ENCODE measurements around the gene PPM1B. TPM values are rescaled to one million over a fixed set of nuclear protein-coding genes. Genes with fewer than 3 reads are reported as not detected.

The PPM1B gene
- total and polyA plus RNA-seq, 8 donors, result 37.5 to 66.2 (median 57.0) TPM

DNA sequence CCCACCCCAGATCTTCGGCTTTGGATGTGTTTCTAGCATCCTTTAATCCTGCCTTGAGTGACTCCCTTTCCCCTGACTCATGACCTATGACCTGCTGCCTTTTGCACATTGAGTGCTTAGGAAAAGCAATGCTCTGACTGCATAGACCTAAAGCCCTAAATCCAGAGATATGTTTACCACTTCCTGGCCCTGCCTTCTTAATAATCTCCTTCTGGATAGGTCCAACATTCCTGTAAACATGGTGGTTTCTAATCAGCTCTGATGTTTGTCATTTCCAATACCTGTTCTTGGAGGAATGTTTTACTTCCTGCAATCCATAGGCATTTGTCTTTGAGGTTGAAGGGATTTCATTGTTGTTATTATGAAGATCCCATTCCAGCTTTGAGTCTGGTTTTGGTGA, 108.9 kb downstream of the PPM1B start:
- Histone ChIP-seq H3K27ac (no peak overlapping the region), H3K36me3 (no peaks in the 10 kb centered on the region), H3K4me1 (no peaks in the 10 kb centered on the region), H3K4me3 (no peak overlapping the region), H3K9me3 (no peaks in the 10 kb centered on the region), H3K27me3 (no peaks in the 10 kb centered on the region)
- DNase-seq (no peak), ATAC-seq (no peak)
- TF ChIP-seq CTCF (IDR thresholded peaks at IDR 0.05), result no peak
- intact Hi-C loops (cut with DNase I), result no loop called here

DNA sequence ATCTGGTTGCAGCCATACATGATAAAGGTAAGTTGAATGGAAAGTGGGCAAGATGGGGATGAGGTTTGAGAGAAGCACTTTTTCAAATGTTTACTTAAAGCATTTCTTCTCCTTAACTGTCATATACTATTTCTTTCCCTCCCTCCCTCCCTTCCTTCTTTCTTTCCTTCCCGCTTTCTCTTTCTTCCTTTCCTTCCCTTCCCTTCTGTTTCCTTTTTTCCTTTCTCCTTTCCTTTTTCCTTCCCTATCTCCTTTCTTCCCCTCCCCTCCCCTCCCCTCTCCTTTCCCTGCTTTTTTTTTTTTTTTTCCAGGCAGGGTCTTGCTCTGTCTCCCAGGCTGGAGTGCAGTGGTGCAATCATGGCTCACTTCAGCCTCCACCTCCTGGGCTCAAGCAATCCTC, 112.2 kb downstream of the PPM1B start:
- Histone ChIP-seq H3K9me3 (no peaks in the 10 kb centered on the region), H3K27ac (no peak overlapping the region), H3K4me1 (no peaks in the 10 kb centered on the region), H3K4me3 (no peak overlapping the region), H3K27me3 (no peaks in the 10 kb centered on the region), H3K36me3 (no peaks in the 10 kb centered on the region)
- DNase-seq (no peak), ATAC-seq (no peak)
- TF ChIP-seq CTCF (IDR thresholded peaks at IDR 0.05), result no peak
- intact Hi-C loops (cut with DNase I), result no loop called here

Other genes with a start within 250 kb of the PPM1B start
- 10 to 100 TPM; 63.1 to 80.1 TPM for gene LRPPRC, start 172.9 kb upstream of the PPM1B start, total RNA-seq
- gene LRPPRC, start 172.9 kb upstream of the PPM1B start, polyA plus RNA-seq (ENCODE audit: insufficient read length in 6 of 6), result 100 to 1,000 TPM in 4 of 6 donors, 10 to 100 TPM in 2; 94.4 to 112 (median 101) TPM
- gene SLC3A1, start 106.6 kb downstream of the PPM1B start, total RNA-seq, result not detected
- gene SLC3A1, start 106.6 kb downstream of the PPM1B start, polyA plus RNA-seq (ENCODE audit: insufficient read length in 6 of 6), result 1 to 10 TPM in 4 of 6 donors, under 1 TPM in 2; 0.58 to 2.1 (median 1.1) TPM
- 10 to 100 TPM; 46.0 to 55.7 TPM for gene PREPL, start 192.6 kb downstream of the PPM1B start, total RNA-seq
- 100 to 1,000 TPM in 2 of 6 donors, 10 to 100 TPM in 4; 87.0 to 116 (median 94.9) TPM for gene PREPL, start 192.6 kb downstream of the PPM1B start, polyA plus RNA-seq (ENCODE audit: insufficient read length in 6 of 6)
- gene CAMKMT, start 193.1 kb downstream of the PPM1B start, total RNA-seq, result 10 to 100 TPM in 1 of 2 donors, 1 to 10 TPM in 1; 8.3 to 17.5 TPM
- 10 to 100 TPM in 5 of 6 donors, 1 to 10 TPM in 1; 9.9 to 15.8 (median 11.5) TPM for gene CAMKMT, start 193.1 kb downstream of the PPM1B start, polyA plus RNA-seq (ENCODE audit: insufficient read length in 6 of 6)

Measured in left lung (tissue), 10 donors.